H1 (cell line): ENCODE data around the gene TTC27. TPM values are rescaled to one million over a fixed set of nuclear protein-coding genes. Genes with fewer than 3 reads are reported as not detected.

Experiments
- CTCF ChIA-PET: fragments of 300-600 bp; sonication (Branson Sonifier 250); formaldehyde crosslinking; loops from one replicate; lab custom pipeline; 2021; ENCODE audit not compliant: partially characterized antibody; lab: Charles Lee
- POLR2A ChIA-PET: fragments of 300-600 bp; sonication (Branson Sonifier 250); formaldehyde crosslinking; loops from one replicate; lab custom pipeline; 2021; ENCODE audit warnings: inconsistent platforms; ENCODE audit not compliant: partially characterized antibody; lab: Charles Lee
- DNase-seq, 2 experiments: peaks; one replicate each; pipeline versions ENCODE4 v3.0.0 to v3.0.0-alpha.2; 2010 to 2022; ENCODE audit warnings: low spot score in 2 of 2, low read depth in 1 of 2, mixed read lengths in 1 of 2
- FAIRE-seq: peaks from 2 replicates; lab custom pipeline; 2011; peaks lifted over from hg19 to GRCh38; lab: Jason Lieb, UNC
- H2AFZ ChIP-seq: 2 replicates; pipeline ENCODE4 v1.8.1; 2012; ENCODE audit warnings: low read length, inconsistent platforms
- H2AK5ac ChIP-seq: 2 replicates; pipeline ENCODE4 v1.6.1; 2013; ENCODE audit warnings: low read depth, low read length
- H2BK120ac ChIP-seq: replicated peaks from 2 replicates; pipeline ENCODE3; 2013; ENCODE audit warnings: low read depth, low read length, inconsistent platforms
- H2BK12ac ChIP-seq: 2 replicates; pipeline ENCODE4 v1.6.1; 2013; ENCODE audit warnings: low read depth, low read length
- H2BK15ac ChIP-seq: 2 replicates; pipeline ENCODE4 v1.6.1; 2013; ENCODE audit warnings: low read length
- H2BK20ac ChIP-seq: 2 replicates; pipeline ENCODE4 v1.6.1; 2013; ENCODE audit warnings: low read length
- H2BK5ac ChIP-seq: 2 replicates; pipeline ENCODE4 v1.6.1; 2013; ENCODE audit warnings: low read depth, low read length
- H3K14ac ChIP-seq: 2 replicates; pipeline ENCODE4 v1.6.1; 2013; ENCODE audit warnings: inconsistent platforms; ENCODE audit not compliant: insufficient read length
- H3K18ac ChIP-seq: 2 replicates; pipeline ENCODE4 v1.6.1; 2013; ENCODE audit warnings: low read length; ENCODE audit errors: extremely low read depth
- H3K23ac ChIP-seq: 2 replicates; pipeline ENCODE4 v1.6.1; 2013; ENCODE audit warnings: inconsistent platforms; ENCODE audit not compliant: insufficient read length
- H3K23me2 ChIP-seq: 2 replicates; pipeline ENCODE4 v1.6.1; 2013; ENCODE audit warnings: low read depth, low read length
- H3K27ac ChIP-seq: 2 replicates; pipeline ENCODE4 v1.6.1; 2011; ENCODE audit warnings: low read depth, low read length, inconsistent platforms
- H3K27me3 ChIP-seq, 4 experiments: replicated peaks in 1 of 4; 1 replicate in 1 of 4; 2 replicates in 3 of 4; pipeline versions ENCODE4 v1.6.1 to v1.8.1; 2011 to 2013; ENCODE audit warnings: low read length in 3 of 4, mild to moderate bottlenecking in 3 of 4, inconsistent platforms in 2 of 4, mixed read lengths in 2 of 4, moderate library complexity in 1 of 4; ENCODE audit not compliant: control insufficient read depth in 3 of 4, insufficient read depth in 3 of 4; ENCODE audit errors: extremely low read depth in 1 of 4
- H3K36me3 ChIP-seq, 4 experiments: 2 replicates each; pipeline versions ENCODE4 v1.6.1 to v1.8.1; 2011 to 2013; ENCODE audit warnings: mild to moderate bottlenecking in 4 of 4, low read length in 3 of 4, moderate library complexity in 2 of 4, control low read depth in 1 of 4, inconsistent platforms in 1 of 4; ENCODE audit not compliant: insufficient read depth in 4 of 4, control insufficient read depth in 2 of 4
- H3K4ac ChIP-seq: replicated peaks from 2 replicates; pipeline ENCODE3; 2013; ENCODE audit warnings: low read length, low read depth, mixed read lengths, inconsistent platforms; ENCODE audit not compliant: insufficient read length
- H3K4me1 ChIP-seq, 4 experiments: replicated peaks in 1 of 4; 1 replicate in 1 of 4; 2 replicates in 3 of 4; pipeline versions ENCODE4 v1.6.1 to v1.8.1; 2011 to 2013; ENCODE audit warnings: low read length in 3 of 4, inconsistent platforms in 2 of 4, mixed read lengths in 1 of 4; ENCODE audit not compliant: insufficient read depth in 4 of 4, control insufficient read depth in 3 of 4
- H3K4me2 ChIP-seq, 2 experiments: 2 replicates each; pipeline versions ENCODE4 v1.6.1 to v1.8.1; 2011 to 2013; ENCODE audit warnings: low read depth in 2 of 2, low read length in 2 of 2, control low read depth in 1 of 2, inconsistent platforms in 1 of 2, mild to moderate bottlenecking in 1 of 2; ENCODE audit not compliant: insufficient read depth in 1 of 2
- H3K4me3 ChIP-seq, 4 experiments: fragments of 200-600, 300-600 bp in 1 of 4; sonication (generic), shearing (Covaris generic), sonication (Bioruptor Twin) in 1 of 4; 2 replicates each; pipeline versions ENCODE4 v1.5.1 to v1.8.1; 2011 to 2016; ENCODE audit warnings: low read length in 4 of 4, low read depth in 3 of 4, control low read depth in 2 of 4, inconsistent platforms in 2 of 4, mild to moderate bottlenecking in 2 of 4, mixed read lengths in 1 of 4, moderate library complexity in 1 of 4; ENCODE audit not compliant: insufficient read depth in 2 of 4; ENCODE audit errors: extremely low read depth in 1 of 4
- H3K56ac ChIP-seq: replicated peaks from 2 replicates; pipeline ENCODE3; 2013; ENCODE audit warnings: low read depth, mild to moderate bottlenecking, mixed read lengths, low read length, inconsistent platforms; ENCODE audit not compliant: insufficient read length
- H3K79me1 ChIP-seq: 2 replicates; pipeline ENCODE4 v1.6.1; 2013; ENCODE audit warnings: low read depth, low read length, control low read depth
- H3K79me2 ChIP-seq, 2 experiments: 2 replicates each; pipeline versions ENCODE4 v1.6.1 to v1.8.1; 2012 to 2013; ENCODE audit warnings: low read length in 2 of 2, mild to moderate bottlenecking in 2 of 2, inconsistent platforms in 1 of 2; ENCODE audit not compliant: insufficient read depth in 2 of 2, control insufficient read depth in 1 of 2
- H3K9ac ChIP-seq, 4 experiments: replicated peaks in 1 of 4; 1 replicate in 1 of 4; 2 replicates in 3 of 4; pipeline versions ENCODE4 v1.6.1 to v1.8.1; 2011 to 2013; ENCODE audit warnings: low read depth in 3 of 4, low read length in 3 of 4, control low read depth in 2 of 4, mild to moderate bottlenecking in 2 of 4, moderate library complexity in 2 of 4, inconsistent platforms in 1 of 4; ENCODE audit errors: extremely low read depth in 1 of 4
- H3K9me3 ChIP-seq, 2 experiments: 2 replicates each; pipeline versions ENCODE4 v1.6.1 to v1.8.1; 2012 to 2013; ENCODE audit warnings: mild to moderate bottlenecking in 2 of 2, moderate library complexity in 2 of 2, control low read depth in 1 of 2, inconsistent platforms in 1 of 2, low read depth in 1 of 2, low read length in 1 of 2, mixed read lengths in 1 of 2; ENCODE audit not compliant: insufficient read depth in 2 of 2
- H4K20me1 ChIP-seq, 2 experiments: replicated peaks in 1 of 2; 2 replicates each; pipeline versions ENCODE3 to v1.8.1; 2011 to 2013; ENCODE audit warnings: inconsistent platforms in 2 of 2, low read length in 2 of 2, mild to moderate bottlenecking in 1 of 2; ENCODE audit not compliant: insufficient read depth in 2 of 2, control insufficient read depth in 1 of 2
- H4K5ac ChIP-seq: 2 replicates; pipeline ENCODE4 v1.6.1; 2013; ENCODE audit warnings: low read length, low read depth, mixed read lengths, inconsistent platforms; ENCODE audit not compliant: insufficient read length
- H4K8ac ChIP-seq: 2 replicates; pipeline ENCODE4 v1.8.0; 2013; ENCODE audit warnings: mild to moderate bottlenecking, moderate library complexity, low read length, inconsistent platforms; ENCODE audit not compliant: insufficient read depth; ENCODE audit errors: extremely low read depth
- H4K91ac ChIP-seq: replicated peaks from 2 replicates; pipeline ENCODE3; 2013; ENCODE audit warnings: low read length, mixed read lengths, inconsistent platforms; ENCODE audit not compliant: insufficient read length
- ATF2 ChIP-seq: IDR thresholded peaks from 2 replicates; pipeline ENCODE4 v1.6.1; 2012; ENCODE audit warnings: low read length, inconsistent platforms
- BCL11A ChIP-seq, 2 experiments: IDR thresholded peaks; one replicate each; pipeline ENCODE4 v1.6.1; 2011; ENCODE audit warnings: low read depth in 2 of 2, low read length in 2 of 2, mild to moderate bottlenecking in 2 of 2
- CHD2 ChIP-seq: IDR thresholded peaks from 2 replicates; pipeline ENCODE4 v1.6.1; 2012; ENCODE audit warnings: low read length, improper control_type of control experiment
- GTF2F1 ChIP-seq: IDR thresholded peaks from 2 replicates; pipeline ENCODE4 v1.6.1; 2012; ENCODE audit warnings: low read depth, low read length, improper control_type of control experiment, borderline replicate concordance
- HDAC6 ChIP-seq: IDR thresholded peaks from one replicate; pipeline ENCODE4 v1.7.1; 2012; ENCODE audit warnings: low read depth, mild to moderate bottlenecking, inconsistent platforms, low read length, moderate library complexity
- SAP30 ChIP-seq: fragments of 300-600 bp; sonication (generic); IDR thresholded peaks from 2 replicates; pipeline ENCODE4 v1.7.1; 2012; ENCODE audit warnings: low read length, moderate library complexity, mild to moderate bottlenecking, inconsistent platforms; ENCODE audit not compliant: insufficient read depth, insufficient replicate concordance
- SIN3A ChIP-seq, 2 experiments: IDR thresholded peaks in 1 of 2; conservative IDR thresholded peaks in 1 of 2; 2 replicates each; pipeline ENCODE4 v1.6.1; 2011 to 2012; ENCODE audit warnings: low read length in 2 of 2, improper control_type of control experiment in 1 of 2, low read depth in 1 of 2, mild to moderate bottlenecking in 1 of 2
- TAF1 ChIP-seq: IDR thresholded peaks from 2 replicates; pipeline ENCODE4 v1.6.1; 2011; ENCODE audit warnings: mild to moderate bottlenecking, low read depth, low read length
- WGBS, 2 experiments: shearing (Covaris generic) in 1 of 2; methylation state at CpG; one replicate each; pipeline versions ENCODE4 v1.1.6 to v1.1.7; 2013 to 2015; ENCODE audit warnings: low lambda C conversion rate in 2 of 2, mixed read lengths in 2 of 2, inconsistent platforms in 1 of 2, low coverage in 1 of 2, missing lambda C conversion rate in 1 of 2; ENCODE audit not compliant: insufficient replicate concordance in 2 of 2, insufficient coverage in 1 of 2, insufficient read length in 1 of 2; ENCODE audit errors: extremely low coverage in 1 of 2, missing lambda C conversion rate in 1 of 2; 5-methylcytosine and 5-hydroxymethylcytosine counted together
- polyA plus RNA-seq, 7 experiments: library from polyadenylated mRNA; depleted of rRNA in 3 of 7; stranded (reverse) in 5 of 7; unstranded in 2 of 7; fragments of >200 nt in 5 of 7; fragments of 200-250 nt in 2 of 7; gene quantifications; 1 replicate in 5 of 7; 2 replicates in 1 of 7; 4 replicates in 1 of 7; pipeline versions ENCODE4 v1.2.1 to v1.2.3, GENCODE V29; 2011 to 2013; ENCODE audit warnings: missing spikeins in 2 of 7, mixed read lengths in 2 of 7
- total RNA-seq: library from RNA; stranded (reverse); fragmentation: NEBNext Ultra II Directional; extraction: Animal tissue kit (Norgen Biotek cat#: 25700); gene quantifications from 2 replicates; pipeline ENCODE4 v1.2.1, GENCODE V29; 2021

Gene TTC27
- total and polyA plus RNA-seq, 2 of the 8 experiments (the other 6 are each of a cell fraction or from before 2014, with no cell fraction given) = 13.8 to 29.1 TPM

GRCh38 chr2:32745675-32746074, 117.8 kb downstream of the TTC27 start:
- no peak overlapping the region for H3K4me3 ChIP-seq
- TF ChIP-seq ATF2 = no peak
- TF ChIP-seq BCL11A (IDR thresholded peaks at IDR 0.05; ENCODE audit: low read depth in 2 of 2, low read length in 2 of 2) = no peak
- TF ChIP-seq CHD2 = no peak
- no peak for TF ChIP-seq SAP30
- no peak for TF ChIP-seq GTF2F1
- no peak for TF ChIP-seq SIN3A (conservative IDR thresholded peaks at IDR 0.05 in 1 of 2, IDR thresholded peaks at IDR 0.05 in 1 of 2; ENCODE audit: low read depth in 1 of 2, low read length in 2 of 2)
- no peak for TF ChIP-seq HDAC6
- TF ChIP-seq TAF1 = no peak
- POLR2A ChIA-PET = no interaction called here

More at GRCh38 chr2:32745675-32746074, 117.8 kb downstream of the TTC27 start:
- Histone ChIP-seq H2AK5ac (no peak overlapping the region), H3K9me3 (no peaks in the 10 kb centered on the region), H4K8ac (no peak overlapping the region), H3K4me1 (no peaks in the 10 kb centered on the region), H3K79me1 (no peaks in the 10 kb centered on the region), H4K91ac (no peak overlapping the region), H2BK12ac (no peak overlapping the region), H3K9ac (no peak overlapping the region), H3K18ac (no peak overlapping the region), H2BK20ac (no peak overlapping the region), H2BK15ac (no peak overlapping the region), H3K4ac (no peak overlapping the region), H3K23ac (no peak overlapping the region), H3K14ac (no peak overlapping the region), H3K27me3 (no peaks in the 10 kb centered on the region), H3K23me2 (no peaks in the 10 kb centered on the region), H3K56ac (no peak overlapping the region), H2BK5ac (no peak overlapping the region), H3K36me3 (no peaks in the 10 kb centered on the region), H3K79me2 (no peaks in the 10 kb centered on the region), H4K20me1 (no peaks in the 10 kb centered on the region), H3K4me2 (no peak overlapping the region), H2BK120ac (no peak overlapping the region), H4K5ac (no peak overlapping the region), H2AFZ (no peak overlapping the region), H3K27ac (no peak overlapping the region)
- CTCF ChIA-PET = interaction anchor here (0.8 kb wide), 1 partner anchor 304 kb away, joined by 3 read pairs; no protein-coding TSS in a partner anchor
- WGBS, 2 experiments = 93% methylated on average over 1 of the region's 1 CpG; no CpG with 5 or more reads in 1 of the 2 experiments
- no peak for DNase-seq
- FAIRE-seq = no peak
